Subcutaneous adipose tissue (tissue), 4 donors: ENCODE data around the gene ISCA1. TPM values are rescaled to one million over a fixed set of nuclear protein-coding genes. Genes with fewer than 3 reads are reported as not detected.

Experiments used
- total RNA-seq, 4 donors: library from RNA; depleted of rRNA; stranded (reverse); fragments of >200 nt; gene quantifications; one replicate each; pipeline ENCODE4 v1.1.0, GENCODE V29; 2016
- TF ChIP-seq, protein P1 (sequence below): fragments of 450-650 bp; IDR thresholded peaks from one replicate; pipeline ENCODE4 v1.5.1; 2016; ENCODE audit warnings: low read depth, mild to moderate bottlenecking, control low read depth, antibody characterized with exemption, moderate library complexity

ISCA1 gene
- total RNA-seq, 4 donors from 2014 or later: 38.9 to 96.7 (median 39.8) TPM

DNA sequence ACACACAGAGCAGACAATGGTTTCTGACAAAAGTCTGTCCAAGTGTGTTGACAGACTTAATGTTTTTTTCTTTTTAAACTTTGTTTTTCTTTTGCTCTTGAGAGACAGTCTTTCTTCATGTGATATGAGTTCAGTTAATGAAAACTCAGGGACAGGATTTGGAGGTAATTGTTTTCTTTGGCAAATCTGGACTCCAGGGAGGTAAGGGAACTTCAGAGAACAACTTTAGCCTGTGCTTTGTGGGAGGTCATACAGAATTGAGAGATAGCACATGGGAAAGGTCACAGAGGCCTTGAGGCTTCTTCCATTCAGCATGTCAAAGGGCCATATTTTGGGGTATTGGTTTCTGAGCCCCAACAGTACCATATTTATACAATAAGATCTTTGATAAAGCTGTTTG is 32.2 kb downstream of the ISCA1 start:
- TF ChIP-seq, protein P1, sequence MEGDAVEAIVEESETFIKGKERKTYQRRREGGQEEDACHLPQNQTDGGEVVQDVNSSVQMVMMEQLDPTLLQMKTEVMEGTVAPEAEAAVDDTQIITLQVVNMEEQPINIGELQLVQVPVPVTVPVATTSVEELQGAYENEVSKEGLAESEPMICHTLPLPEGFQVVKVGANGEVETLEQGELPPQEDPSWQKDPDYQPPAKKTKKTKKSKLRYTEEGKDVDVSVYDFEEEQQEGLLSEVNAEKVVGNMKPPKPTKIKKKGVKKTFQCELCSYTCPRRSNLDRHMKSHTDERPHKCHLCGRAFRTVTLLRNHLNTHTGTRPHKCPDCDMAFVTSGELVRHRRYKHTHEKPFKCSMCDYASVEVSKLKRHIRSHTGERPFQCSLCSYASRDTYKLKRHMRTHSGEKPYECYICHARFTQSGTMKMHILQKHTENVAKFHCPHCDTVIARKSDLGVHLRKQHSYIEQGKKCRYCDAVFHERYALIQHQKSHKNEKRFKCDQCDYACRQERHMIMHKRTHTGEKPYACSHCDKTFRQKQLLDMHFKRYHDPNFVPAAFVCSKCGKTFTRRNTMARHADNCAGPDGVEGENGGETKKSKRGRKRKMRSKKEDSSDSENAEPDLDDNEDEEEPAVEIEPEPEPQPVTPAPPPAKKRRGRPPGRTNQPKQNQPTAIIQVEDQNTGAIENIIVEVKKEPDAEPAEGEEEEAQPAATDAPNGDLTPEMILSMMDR: no peak

DNA sequence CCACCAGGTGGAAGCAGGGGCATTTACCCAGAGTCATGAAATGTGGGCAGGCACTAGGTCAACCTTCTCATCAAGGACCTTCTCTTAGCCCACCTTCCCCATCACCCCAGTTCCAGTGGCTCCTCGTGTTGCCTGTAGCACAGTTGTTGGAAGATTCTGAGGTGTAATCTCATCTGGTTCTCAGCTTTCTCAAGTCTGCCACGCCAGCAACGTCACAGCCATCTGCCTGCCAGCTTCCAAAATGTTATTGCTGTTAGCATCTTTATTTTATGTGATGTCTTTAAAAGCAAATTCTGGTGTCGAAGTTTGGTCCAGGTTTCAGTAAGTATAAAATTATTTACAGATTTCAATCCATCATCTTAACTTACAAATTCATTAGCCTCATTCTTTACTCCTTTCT is 33.6 kb downstream of the ISCA1 start:
- TF ChIP-seq, protein P1: no peak

DNA sequence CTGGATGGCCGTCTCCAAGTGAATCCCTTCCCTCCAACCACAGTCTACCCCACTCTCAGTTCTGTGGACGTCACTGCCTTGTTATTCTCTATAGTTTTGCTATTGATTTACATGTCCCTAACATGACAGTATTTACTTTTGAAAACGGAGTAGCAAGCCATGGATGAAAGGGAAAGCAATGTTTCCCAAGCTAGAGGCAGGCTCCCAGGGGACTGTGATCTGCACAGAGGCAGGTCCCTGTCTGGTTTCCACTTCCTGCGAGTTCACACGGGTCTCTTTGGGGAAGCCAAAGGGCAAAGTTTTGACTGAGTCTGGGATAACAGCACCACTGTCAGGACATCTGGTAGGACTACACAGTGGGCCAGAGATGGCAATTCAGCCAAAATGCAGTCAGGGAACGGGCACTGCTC is 35.6 kb downstream of the ISCA1 start:
- TF ChIP-seq, protein P1: no peak

DNA sequence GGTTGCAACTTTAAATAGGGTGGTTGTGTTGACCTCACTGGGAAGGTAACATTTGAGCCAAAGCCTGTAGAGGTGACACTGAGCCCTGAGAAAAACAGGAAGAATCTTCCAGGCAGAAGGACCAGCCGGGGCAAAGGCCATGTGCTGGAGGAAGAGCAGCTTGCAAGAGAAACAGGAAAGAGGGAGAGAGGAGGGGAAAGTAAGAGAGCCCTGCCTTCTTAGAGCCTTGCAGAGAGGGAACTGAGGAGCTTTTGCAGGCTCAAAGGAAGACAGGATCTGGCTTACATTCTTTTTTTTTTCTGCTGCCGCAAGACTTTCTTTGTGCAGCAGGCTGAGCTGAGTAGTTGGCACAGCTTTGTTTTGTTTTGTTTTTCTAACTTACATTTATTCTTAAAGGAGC is 40.3 kb downstream of the ISCA1 start:
- TF ChIP-seq, protein P1: no peak

DNA sequence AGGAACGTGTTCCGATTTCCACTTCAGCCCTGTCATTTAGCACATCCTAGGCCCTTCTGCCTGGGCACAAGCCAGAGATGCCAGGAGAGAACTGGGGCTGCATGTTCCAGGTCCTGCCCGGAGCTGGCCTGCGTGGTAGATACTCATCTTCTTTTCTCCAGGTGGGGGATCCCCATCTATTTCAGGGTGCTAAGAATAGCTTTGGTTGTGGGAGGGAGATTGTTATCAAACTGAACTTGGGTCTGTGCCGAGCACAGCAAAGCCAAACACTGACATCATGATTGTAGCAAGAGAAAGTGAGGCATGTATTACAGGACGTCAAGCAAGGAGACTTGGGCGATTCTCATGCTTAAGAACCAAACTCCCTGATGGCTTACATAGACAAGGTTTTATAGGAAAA is 41.1 kb downstream of the ISCA1 start:
- TF ChIP-seq, protein P1: no peak

DNA sequence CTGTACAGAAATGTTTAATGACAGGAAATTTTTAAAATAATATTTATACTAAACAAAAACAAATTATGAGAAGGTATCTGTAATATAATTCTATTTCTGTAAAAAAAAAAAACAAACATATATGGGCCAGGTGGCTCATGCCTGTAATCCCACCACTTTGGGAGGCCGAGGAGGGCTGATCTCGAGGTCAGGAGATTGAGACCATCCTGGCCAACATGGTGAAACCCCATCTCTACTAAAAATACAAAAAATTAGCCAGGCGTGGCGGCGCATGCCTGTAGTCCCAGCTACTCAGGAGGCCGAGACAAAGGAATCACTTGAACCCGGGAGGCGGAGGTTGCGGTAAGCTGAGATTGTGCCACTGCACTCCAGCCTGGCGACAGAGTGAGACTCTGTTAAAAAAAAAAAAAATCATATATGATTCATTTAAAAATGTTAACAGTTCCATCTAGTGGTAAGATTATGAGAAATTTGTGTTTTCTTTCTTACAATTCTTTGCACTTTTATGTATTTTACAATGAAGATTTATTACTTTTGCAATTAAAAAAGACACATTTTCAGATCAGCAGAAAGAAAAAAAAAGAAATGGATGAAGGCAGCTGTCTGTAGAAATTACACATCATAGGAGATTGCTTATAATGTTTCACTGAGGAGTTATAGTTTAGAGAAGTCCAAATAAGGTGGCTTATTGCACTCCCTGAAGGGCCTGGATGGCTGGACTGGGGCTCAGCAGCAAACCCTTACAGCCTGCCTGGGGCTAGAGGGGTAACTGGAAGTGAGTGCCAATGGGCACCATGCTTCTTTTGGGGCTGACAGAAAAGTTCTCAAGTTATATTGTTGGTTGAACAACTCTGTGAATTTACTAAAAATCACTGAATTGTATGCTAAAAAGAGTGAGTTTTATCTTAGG is 43.2 kb downstream of the ISCA1 start:
- TF ChIP-seq, protein P1: no peak

DNA sequence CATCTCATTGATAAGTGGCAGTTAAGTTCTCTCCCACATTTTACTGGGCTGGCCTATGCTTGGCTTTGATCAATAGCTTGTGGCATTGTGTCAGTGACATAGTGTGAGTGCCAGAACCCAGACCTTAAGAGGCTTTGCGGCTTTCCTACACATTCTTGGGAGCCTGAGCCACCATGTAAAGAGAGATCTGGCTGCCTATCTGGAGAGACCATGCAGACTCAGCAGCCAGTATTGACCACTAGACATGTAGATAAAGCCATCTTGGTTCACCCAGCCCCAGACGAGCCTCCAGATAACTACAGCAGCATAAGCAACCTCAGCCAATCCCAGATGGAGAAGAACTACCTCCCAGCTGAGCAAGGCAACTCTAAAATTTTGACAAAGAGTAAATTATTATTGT is 51.5 kb downstream of the ISCA1 start:
- TF ChIP-seq, protein P1: no peak
